Immature natural killer cell (primary cell): Measurements from ENCODE around the gene NEU4. TPM values are rescaled to one million over a fixed set of nuclear protein-coding genes. Genes with fewer than 3 reads are reported as not detected.
A peak's percentile ranks its signal among the peaks of the same experiment; 100 is the strongest.
"Not testable (repeated sequence)": the region's sequence is repeated elsewhere in the genome, so short reads cannot be mapped to it uniquely, and the experiment has no call there.

ENCODE experiments used
- DNase-seq, 3 donors: peaks; one replicate each; pipeline ENCODE4 v3.0.0; 2022; ENCODE audit warnings: mixed read lengths in 1 of 3
- H3K27ac Mint-ChIP-seq, 6 donors: one replicate each; pipeline ENCODE4 v1.8.0; 2020; ENCODE audit warnings: mixed read lengths in 6 of 6, mild to moderate bottlenecking in 5 of 6, inconsistent platforms in 4 of 6, moderate library complexity in 3 of 6
- H3K27me3 Mint-ChIP-seq, 3 donors: one replicate each; pipeline ENCODE4 v1.8.0; 2020 to 2021; ENCODE audit warnings: low read depth in 3 of 3, mild to moderate bottlenecking in 3 of 3, mixed read lengths in 3 of 3, moderate library complexity in 3 of 3, inconsistent platforms in 1 of 3
- H3K36me3 Mint-ChIP-seq, 3 donors: one replicate each; pipeline ENCODE4 v1.8.0; 2020; ENCODE audit warnings: mixed read lengths in 3 of 3, inconsistent platforms in 2 of 3, mild to moderate bottlenecking in 2 of 3
- H3K4me1 Mint-ChIP-seq, 2 donors: one replicate each; pipeline ENCODE4 v1.8.0; 2020; ENCODE audit warnings: inconsistent platforms in 2 of 2, mild to moderate bottlenecking in 2 of 2, mixed read lengths in 2 of 2, moderate library complexity in 1 of 2
- H3K4me3 Mint-ChIP-seq, 5 donors: one replicate each; pipeline ENCODE4 v1.8.0; 2020; ENCODE audit warnings: mild to moderate bottlenecking in 5 of 5, mixed read lengths in 5 of 5, inconsistent platforms in 3 of 5, moderate library complexity in 3 of 5
- H3K9me3 Mint-ChIP-seq, 6 donors: one replicate each; pipeline ENCODE4 v1.8.0; 2020; ENCODE audit warnings: mild to moderate bottlenecking in 6 of 6, mixed read lengths in 6 of 6, inconsistent platforms in 4 of 6, moderate library complexity in 3 of 6
- polyA plus RNA-seq, 3 donors: library from polyadenylated mRNA; unstranded; fragments of 300-500 nt; fragmentation: Illumina TruSeq; gene quantifications; one replicate each; pipeline ENCODE4 v1.2.3, GENCODE V29; 2021

Gene NEU4
- polyA plus RNA-seq, 3 donors from 2014 or later = not detected

DNA sequence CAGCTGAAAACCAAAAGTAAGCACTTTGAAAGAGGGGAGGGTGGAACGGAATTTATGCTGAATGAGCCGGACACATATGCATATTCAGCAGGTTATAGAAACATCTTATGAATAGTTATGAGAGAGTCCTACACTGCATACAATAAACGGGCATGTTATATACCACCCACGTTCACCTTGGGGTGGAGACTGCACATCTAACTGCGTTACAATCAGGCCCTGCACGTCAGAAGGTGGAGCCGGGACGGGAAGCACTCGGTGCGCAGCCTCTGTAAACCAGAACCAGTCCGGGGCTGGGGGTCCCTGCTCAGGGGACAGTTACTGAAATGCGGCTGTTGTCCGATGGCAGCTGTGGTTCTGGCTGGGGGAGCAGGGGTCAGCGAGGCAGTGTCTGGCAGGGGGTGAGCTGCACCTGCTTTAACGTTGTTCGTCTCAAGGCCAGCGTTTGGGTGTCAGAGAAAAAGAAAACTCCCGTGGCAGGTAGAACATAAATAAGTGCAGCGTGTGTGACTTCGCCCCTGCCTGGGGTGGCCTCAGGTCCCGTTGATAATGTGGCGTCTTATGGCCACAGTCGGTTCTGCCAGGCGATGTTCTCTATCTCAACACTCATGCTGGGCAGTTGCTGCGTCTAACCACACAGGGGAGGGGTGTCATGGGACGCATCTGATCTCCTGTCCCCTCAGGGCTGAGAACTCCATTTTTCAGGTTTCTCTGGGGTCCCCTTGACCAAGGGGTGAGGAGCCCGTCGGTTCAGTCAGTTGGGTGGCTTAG is 24.9 kb downstream of the NEU4 start:
- not testable (repeated sequence) for H3K36me3 Mint-ChIP-seq, H3K9me3 Mint-ChIP-seq, H3K4me3 Mint-ChIP-seq, DNase-seq, H3K27ac Mint-ChIP-seq
- Mint-ChIP-seq H3K4me1 (peaks cover 7 to 13% of the 10 kb centered on the region in 2 donors), H3K27me3 (peaks cover 4 to 20% (median 12%) of the 10 kb centered on the region in 3 donors)

- Mint-ChIP-seq H3K4me3 (no peak overlapping the region), H3K9me3 (no peaks in the 10 kb centered on the region), H3K27me3 (peaks cover 4 to 20% (median 12%) of the 10 kb centered on the region in 3 donors), H3K4me1 (peaks cover 7 to 13% of the 10 kb centered on the region in 2 donors), H3K36me3 (peaks cover 0 to 4% (median 0%) of the 10 kb centered on the region in 3 donors), H3K27ac (no peak overlapping the region)
- DNase-seq = no peak
Measured at GRCh38 chr2:241834527-241835210, 25.7 kb downstream of the NEU4 start.

DNA sequence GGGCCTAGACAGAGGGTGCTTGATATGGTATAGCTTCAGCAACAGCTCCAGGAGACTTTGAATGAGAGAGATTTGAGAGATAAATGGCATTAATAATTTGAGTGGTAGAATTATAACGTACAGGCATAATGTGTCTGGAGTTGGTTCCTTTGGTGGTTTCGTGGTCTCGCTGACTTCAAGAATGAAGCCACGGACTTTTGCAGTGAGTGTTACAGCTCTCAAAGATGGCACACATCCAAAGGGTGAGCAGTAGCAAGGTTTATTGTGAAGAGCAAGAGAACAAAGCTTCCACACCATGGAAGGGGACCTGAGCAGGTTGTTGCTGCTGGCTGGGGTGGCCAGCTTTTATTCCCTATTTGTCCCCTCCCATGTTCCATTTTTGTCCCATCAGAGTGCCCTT is 26.6 kb downstream of the NEU4 start:
- Mint-ChIP-seq H3K4me3 (no peak overlapping the region), H3K27ac (peak overlapping the region in 1 of 6 donors; percentile 48), H3K4me1 (peaks cover 10 to 13% of the 10 kb centered on the region in 2 donors), H3K9me3 (no peaks in the 10 kb centered on the region), H3K27me3 (peaks cover 4 to 20% (median 9%) of the 10 kb centered on the region in 3 donors), H3K36me3 (peaks cover 0 to 4% (median 0%) of the 10 kb centered on the region in 3 donors)
- DNase-seq = no peak

DNA sequence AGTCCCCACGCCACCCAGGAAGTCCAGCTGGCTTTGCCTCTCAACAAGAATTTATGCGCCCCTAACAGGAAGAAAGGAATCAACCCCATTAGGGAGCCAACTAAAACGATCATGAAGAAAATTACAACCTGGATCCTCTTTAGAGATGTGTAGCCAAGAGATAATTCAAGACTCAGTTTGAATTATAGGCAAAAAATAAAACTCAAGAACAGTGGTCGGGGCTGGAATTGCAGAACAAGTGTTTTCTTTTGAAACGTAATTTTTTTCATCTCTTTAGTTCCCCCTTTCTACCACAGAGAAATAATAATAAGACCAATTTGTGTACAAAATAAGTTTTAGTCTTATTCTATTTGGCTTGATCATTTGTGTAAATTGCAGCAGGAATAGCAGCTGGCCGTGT is 27.3 kb downstream of the NEU4 start:
- Mint-ChIP-seq H3K36me3 (peaks cover 0 to 4% (median 0%) of the 10 kb centered on the region in 3 donors), H3K27me3 (peaks cover 2 to 20% (median 7%) of the 10 kb centered on the region in 3 donors), H3K9me3 (no peaks in the 10 kb centered on the region)

GRCh38 chr2:241837197-241837965 is 28.4 kb downstream of the NEU4 start:
- no peaks in the 10 kb centered on the region for H3K9me3 Mint-ChIP-seq
- no peak overlapping the region for H3K4me3 Mint-ChIP-seq
- no peak for DNase-seq
- H3K27me3 Mint-ChIP-seq = peaks cover 2 to 16% (median 5%) of the 10 kb centered on the region in 3 donors
- H3K27ac Mint-ChIP-seq = no peak overlapping the region
- H3K4me1 Mint-ChIP-seq = peaks cover 23 to 27% of the 10 kb centered on the region in 2 donors
- no peaks in the 10 kb centered on the region for H3K36me3 Mint-ChIP-seq

More for the DNA sequence above, 27.3 kb downstream of the NEU4 start:
- no peak for DNase-seq
- Mint-ChIP-seq H3K27ac (no peak overlapping the region), H3K4me1 (peaks cover 14 to 18% of the 10 kb centered on the region in 2 donors), H3K4me3 (no peak overlapping the region)

DNA sequence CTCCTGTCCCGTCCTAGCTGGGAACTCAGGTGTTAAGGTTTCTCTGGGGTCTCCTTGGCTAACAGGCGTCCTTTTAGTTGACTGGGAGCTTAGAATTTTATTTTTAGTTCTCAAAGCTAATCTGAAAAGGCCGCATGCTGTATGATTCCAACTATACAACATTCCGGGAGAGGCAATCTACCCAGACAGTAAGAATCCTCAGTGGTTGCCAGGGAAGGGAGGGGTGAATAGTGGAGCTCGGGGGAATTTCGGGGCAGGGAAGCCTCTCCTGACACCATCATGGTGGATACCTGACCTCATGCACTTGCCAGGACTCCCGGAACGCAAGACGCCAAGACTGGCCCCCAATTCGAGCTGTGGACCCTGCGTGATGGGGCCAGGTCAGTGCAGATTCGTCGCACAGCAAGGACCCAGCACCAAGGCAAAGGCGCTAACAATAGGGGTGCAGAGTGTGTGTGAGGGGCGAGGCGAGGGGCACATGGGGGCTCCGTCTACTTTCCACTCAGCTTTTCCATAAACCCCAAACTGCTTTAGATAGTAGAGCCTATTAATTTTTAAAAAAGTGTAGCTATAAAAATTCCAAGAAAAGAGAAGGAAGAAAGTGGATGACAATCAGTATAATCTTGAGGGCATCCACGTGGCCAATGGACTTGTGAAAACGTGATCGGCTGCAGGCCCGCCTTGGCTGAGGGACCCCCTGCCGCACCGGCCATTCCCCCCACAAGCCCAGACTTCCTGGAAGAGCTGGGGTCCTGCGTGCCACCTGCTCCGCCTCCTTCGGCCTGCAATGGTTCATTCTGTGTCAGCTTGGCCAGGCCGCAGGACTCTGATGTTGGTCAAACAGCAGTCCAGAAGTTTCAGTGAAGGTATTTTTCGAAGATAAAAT is 32.4 kb downstream of the NEU4 start:
- Mint-ChIP-seq H3K27ac (peak overlapping the region in 3 of 6 donors; percentile 62 to 64 (median 63)), H3K9me3 (no peaks in the 10 kb centered on the region), H3K36me3 (peaks cover 0 to 3% (median 0%) of the 10 kb centered on the region in 3 donors), H3K27me3 (peaks cover 17 to 22% (median 17%) of the 10 kb centered on the region in 3 donors), H3K4me3 (peak overlapping the region in 3 of 5 donors; percentile 33 to 95 (median 35)), H3K4me1 (peaks cover 39 to 40% of the 10 kb centered on the region in 2 donors)
- no peak for DNase-seq

DNA sequence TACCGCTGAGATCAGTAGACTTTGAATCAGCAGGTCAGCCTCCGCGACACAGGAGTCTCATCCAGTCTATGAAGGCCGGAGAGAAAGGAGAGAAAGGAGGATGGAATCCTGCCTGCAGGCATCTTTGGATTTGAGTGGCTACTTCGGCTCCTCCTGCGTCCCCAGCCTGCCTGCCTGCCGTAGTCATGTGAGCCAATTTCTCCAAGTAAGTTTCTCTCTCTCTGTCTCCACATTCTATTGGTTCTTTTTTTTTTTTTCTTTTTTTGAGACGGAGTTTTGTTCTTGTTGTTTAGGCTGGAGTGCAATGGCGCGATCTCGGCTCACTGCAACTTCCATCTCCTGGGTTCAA is 33.0 kb downstream of the NEU4 start:
- Mint-ChIP-seq H3K4me3 (peak overlapping the region in 3 of 5 donors; percentile 82 to 95 (median 85)), H3K27me3 (peaks cover 17 to 25% (median 19%) of the 10 kb centered on the region in 3 donors), H3K27ac (peak overlapping the region in 2 of 6 donors; percentile 92 to 99), H3K9me3 (no peaks in the 10 kb centered on the region), H3K4me1 (peaks cover 39 to 40% of the 10 kb centered on the region in 2 donors), H3K36me3 (peaks cover 0 to 3% (median 0%) of the 10 kb centered on the region in 3 donors)
- DNase-seq = no peak

GRCh38 chr2:241842620-241843211 is 33.7 kb downstream of the NEU4 start:
- Mint-ChIP-seq H3K4me1 (peaks cover 39 to 40% of the 10 kb centered on the region in 2 donors), H3K27me3 (peaks cover 17 to 24% (median 19%) of the 10 kb centered on the region in 3 donors), H3K27ac (peak overlapping the region; percentile 86 to 99 (median 93)), H3K4me3 (peak overlapping the region; percentile 82 to 95 (median 92)), H3K36me3 (peaks cover 0 to 3% (median 0%) of the 10 kb centered on the region in 3 donors), H3K9me3 (no peaks in the 10 kb centered on the region)
- DNase-seq = peak; percentile 86 to 89 (median 87)

DNA sequence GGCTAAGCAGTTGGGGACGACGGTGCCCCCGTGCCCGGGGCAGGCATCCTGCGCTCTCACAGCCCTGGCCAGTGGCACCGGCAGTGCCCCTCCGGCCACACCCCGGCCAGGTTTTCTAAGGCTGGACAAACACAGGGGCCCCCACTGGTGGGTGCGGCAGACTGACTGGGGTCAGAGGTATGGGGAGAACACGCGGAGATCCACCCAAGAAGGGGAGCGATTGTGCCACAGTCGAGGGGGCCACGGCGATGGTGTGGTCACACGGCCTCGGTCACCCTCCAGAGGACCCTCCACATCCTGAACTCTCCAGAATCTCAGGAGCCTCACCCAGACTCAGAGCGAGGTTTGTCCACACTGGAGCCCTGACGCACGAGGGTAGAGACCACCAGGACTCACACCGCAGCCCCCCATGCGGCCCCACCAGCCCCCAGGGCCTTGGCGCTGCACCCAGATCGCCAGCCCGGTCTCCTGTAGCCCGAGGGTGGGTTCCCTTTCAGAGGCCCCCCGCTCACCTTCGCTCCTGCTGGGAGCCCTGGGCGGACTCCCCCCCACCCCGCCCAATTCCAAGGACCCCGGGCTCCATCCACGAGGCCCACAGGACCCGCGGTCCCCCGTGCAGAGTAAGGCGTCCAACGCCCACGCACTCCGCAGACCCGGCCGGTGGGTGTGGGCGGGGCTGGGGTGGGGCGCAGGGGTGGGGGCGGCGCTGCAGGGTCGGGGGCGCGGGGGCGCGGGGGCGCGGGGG is 34.5 kb downstream of the NEU4 start:
- H3K36me3 Mint-ChIP-seq = peaks cover 0 to 3% (median 0%) of the 10 kb centered on the region in 3 donors
- peaks cover 17 to 23% (median 19%) of the 10 kb centered on the region in 3 donors for H3K27me3 Mint-ChIP-seq
- H3K9me3 Mint-ChIP-seq = no peaks in the 10 kb centered on the region
- DNase-seq = no peak
- peak overlapping the region; percentile 82 to 95 (median 92) for H3K4me3 Mint-ChIP-seq
- peaks cover 39 to 40% of the 10 kb centered on the region in 2 donors for H3K4me1 Mint-ChIP-seq
- H3K27ac Mint-ChIP-seq = peak overlapping the region; percentile 86 to 99 (median 93)

DNA sequence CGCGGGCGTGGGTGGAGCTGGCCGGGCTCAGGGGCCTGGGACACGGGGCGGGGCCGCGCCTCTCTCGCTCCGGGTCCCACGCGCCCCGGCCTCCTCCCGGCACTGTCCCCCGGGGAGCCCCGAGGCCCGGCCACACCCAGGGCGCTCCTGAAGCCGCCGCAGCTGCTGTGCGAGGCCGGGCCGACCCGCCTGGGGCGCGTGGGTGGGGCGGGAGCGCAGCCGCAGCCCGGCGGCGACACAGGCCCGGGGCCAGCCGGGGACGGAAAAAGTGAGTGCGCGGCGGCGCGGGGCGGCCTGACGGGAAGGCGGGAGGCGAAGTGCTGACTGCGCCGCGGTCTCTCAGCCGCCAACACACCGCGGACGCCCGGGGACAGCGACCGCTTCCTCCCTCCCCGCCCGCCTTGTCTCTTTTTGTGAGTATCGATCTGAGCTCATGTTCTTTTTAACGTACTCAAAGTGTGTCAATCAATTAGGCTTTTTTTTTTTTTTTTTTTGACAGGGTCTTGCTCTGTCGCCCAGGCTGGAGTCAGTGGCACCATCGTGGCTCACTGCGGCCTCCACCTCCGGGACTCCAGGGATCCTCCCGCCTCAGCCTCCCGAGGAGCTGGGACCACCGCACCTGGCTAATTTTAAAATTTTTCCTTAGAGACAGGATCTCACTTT is 35.2 kb downstream of the NEU4 start:
- DNase-seq = peak; percentile 85 to 86 (median 85)
- Mint-ChIP-seq H3K9me3 (no peaks in the 10 kb centered on the region), H3K4me3 (peak overlapping the region; percentile 78 to 86 (median 81)), H3K36me3 (peaks cover 0 to 3% (median 0%) of the 10 kb centered on the region in 3 donors), H3K27ac (peak overlapping the region in 5 of 6 donors; percentile 43 to 91 (median 87)), H3K27me3 (peaks cover 17 to 20% (median 19%) of the 10 kb centered on the region in 3 donors), H3K4me1 (peaks cover 39 to 40% of the 10 kb centered on the region in 2 donors)

GRCh38 chr2:241844831-241845578 is 36.0 kb downstream of the NEU4 start:
- H3K27ac Mint-ChIP-seq = peak overlapping the region in 5 of 6 donors; percentile 64 to 91 (median 85)
- H3K4me3 Mint-ChIP-seq = peak overlapping the region; percentile 78 to 86 (median 81)
- H3K9me3 Mint-ChIP-seq = no peaks in the 10 kb centered on the region
- peaks cover 0 to 3% (median 0%) of the 10 kb centered on the region in 3 donors for H3K36me3 Mint-ChIP-seq
- H3K27me3 Mint-ChIP-seq = peaks cover 17 to 20% (median 19%) of the 10 kb centered on the region in 3 donors
- peaks cover 39% of the 10 kb centered on the region in 2 donors for H3K4me1 Mint-ChIP-seq
- DNase-seq = no peak
